SJSA1 (cell line): ENCODE results near the gene GNS. TPM values are rescaled to one million over a fixed set of nuclear protein-coding genes. Genes with fewer than 3 reads are reported as not detected.
"Not testable (repeated sequence)": the region's sequence is repeated elsewhere in the genome, so short reads cannot be mapped to it uniquely, and the experiment has no call there.

Experiments used
- DNase-seq, 2 experiments: peaks; one replicate each; pipeline ENCODE4 v3.0.0-alpha.2; 2015 to 2020; ENCODE audit warnings: low spot score in 2 of 2, low read depth in 1 of 2
- H3K27ac ChIP-seq: fragments of 250-450 bp; sonication (Bioruptor Pico); 2 replicates; pipeline ENCODE4 v1.5.1; 2020; ENCODE audit warnings: mild to moderate bottlenecking, moderate library complexity
- H3K27me3 ChIP-seq: fragments of 250-450 bp; sonication (Bioruptor Pico); replicated peaks from 2 replicates; pipeline ENCODE4 v1.5.1; 2020; ENCODE audit warnings: mild to moderate bottlenecking, moderate library complexity
- H3K36me3 ChIP-seq: fragments of 250-450 bp; sonication (Bioruptor Pico); 2 replicates; pipeline ENCODE4 v1.5.1; 2020; ENCODE audit warnings: mild to moderate bottlenecking
- H3K4me1 ChIP-seq: fragments of 250-450 bp; sonication (Bioruptor Pico); replicated peaks from 2 replicates; pipeline ENCODE4 v1.6.1; 2021; ENCODE audit warnings: mild to moderate bottlenecking
- H3K4me3 ChIP-seq: fragments of 250-450 bp; sonication (Bioruptor Pico); 2 replicates; pipeline ENCODE4 v1.5.1; 2020; ENCODE audit warnings: mild to moderate bottlenecking
- H3K9me3 ChIP-seq: fragments of 250-450 bp; sonication (Bioruptor Pico); replicated peaks from 2 replicates; pipeline ENCODE4 v1.5.1; 2020; ENCODE audit warnings: mild to moderate bottlenecking
- total RNA-seq: library from RNA; depleted of rRNA; stranded (reverse); fragments of >200 nt; shearing (Covaris generic); gene quantifications from 2 replicates; pipeline ENCODE4 v1.2.3, GENCODE V29; 2014

The GNS gene
- total RNA-seq, 1 experiment from 2014 or later = 97.6 TPM

DNA sequence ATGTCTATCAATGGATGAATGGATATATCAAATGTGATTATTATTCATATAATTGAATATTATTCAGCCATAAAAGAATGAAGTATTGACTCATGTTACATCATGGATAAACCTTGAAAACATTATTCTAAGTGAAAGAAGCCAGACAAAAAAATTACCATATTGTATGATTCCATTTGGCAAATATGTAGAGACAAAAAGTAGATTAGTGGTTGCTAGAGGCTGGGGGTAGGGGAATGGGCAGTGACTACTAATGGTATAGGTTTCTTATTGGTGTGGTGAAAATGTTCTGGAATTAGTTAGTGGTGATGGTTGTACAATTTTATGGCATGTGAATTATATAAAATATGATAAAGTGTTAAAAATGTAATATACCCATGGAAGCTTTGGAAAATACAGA lies 31.8 kb upstream of the GNS start:
- H3K27me3 ChIP-seq = peaks cover 32% of the 10 kb centered on the region
- no peak overlapping the region for H3K27ac ChIP-seq
- no peaks in the 10 kb centered on the region for H3K36me3 ChIP-seq
- H3K4me1 ChIP-seq = no peaks in the 10 kb centered on the region
- DNase-seq = no peak
- no peak overlapping the region for H3K4me3 ChIP-seq
- H3K9me3 ChIP-seq = no peaks in the 10 kb centered on the region

GRCh38 chr12:64790166-64790565 lies 31.0 kb upstream of the GNS start:
- H3K4me3 ChIP-seq = no peak overlapping the region
- H3K36me3 ChIP-seq = no peaks in the 10 kb centered on the region
- peaks cover 37% of the 10 kb centered on the region for H3K27me3 ChIP-seq
- DNase-seq = no peak
- H3K9me3 ChIP-seq = no peaks in the 10 kb centered on the region
- no peaks in the 10 kb centered on the region for H3K4me1 ChIP-seq
- no peak overlapping the region for H3K27ac ChIP-seq

- no peak for DNase-seq
- H3K9me3 ChIP-seq = peaks cover 4% of the 10 kb centered on the region; the same call in 1 of the 2 replicates
- no peak overlapping the region for H3K27ac ChIP-seq
- no peak overlapping the region for H3K4me3 ChIP-seq
- H3K4me1 ChIP-seq = peaks cover 5% of the 10 kb centered on the region
- peaks cover 70% of the 10 kb centered on the region for H3K27me3 ChIP-seq
- H3K36me3 ChIP-seq = no peaks in the 10 kb centered on the region
These were observed 26.6 kb upstream of the GNS start for GRCh38 chr12:64785838-64786237.

DNA sequence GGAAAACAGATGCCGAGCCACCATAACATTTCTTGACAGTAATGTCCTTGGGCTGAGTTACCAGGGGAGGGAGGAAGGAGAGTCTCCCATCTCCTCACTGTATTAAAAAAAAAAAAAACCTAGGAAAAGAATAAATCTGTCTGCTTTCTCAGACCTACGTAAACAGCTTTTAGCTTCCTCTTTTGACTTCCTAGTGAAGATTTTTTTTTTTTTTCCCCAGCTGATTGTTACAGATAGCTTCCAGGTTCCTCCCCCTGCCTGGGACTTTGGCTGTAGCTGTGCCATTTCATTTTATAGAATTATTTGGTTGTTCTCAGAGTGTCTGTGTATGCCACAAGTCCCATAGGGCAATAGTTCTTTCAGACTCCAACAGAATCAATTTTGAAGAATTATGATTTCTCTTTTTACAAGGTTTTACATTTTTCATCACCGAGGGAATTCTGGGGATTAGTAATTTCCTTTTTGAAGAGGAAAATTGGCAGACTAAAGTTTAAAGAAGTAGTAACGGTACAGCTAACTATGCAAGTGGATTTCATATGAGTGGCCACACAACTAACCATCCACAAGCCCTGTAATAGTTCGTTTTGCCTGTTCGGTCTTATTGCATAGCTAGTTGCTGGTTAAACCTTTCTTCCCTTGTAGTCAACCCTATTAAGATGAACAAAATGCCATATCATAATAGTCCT lies 23.1 kb upstream of the GNS start:
- H3K4me3 ChIP-seq = no peak overlapping the region

DNA sequence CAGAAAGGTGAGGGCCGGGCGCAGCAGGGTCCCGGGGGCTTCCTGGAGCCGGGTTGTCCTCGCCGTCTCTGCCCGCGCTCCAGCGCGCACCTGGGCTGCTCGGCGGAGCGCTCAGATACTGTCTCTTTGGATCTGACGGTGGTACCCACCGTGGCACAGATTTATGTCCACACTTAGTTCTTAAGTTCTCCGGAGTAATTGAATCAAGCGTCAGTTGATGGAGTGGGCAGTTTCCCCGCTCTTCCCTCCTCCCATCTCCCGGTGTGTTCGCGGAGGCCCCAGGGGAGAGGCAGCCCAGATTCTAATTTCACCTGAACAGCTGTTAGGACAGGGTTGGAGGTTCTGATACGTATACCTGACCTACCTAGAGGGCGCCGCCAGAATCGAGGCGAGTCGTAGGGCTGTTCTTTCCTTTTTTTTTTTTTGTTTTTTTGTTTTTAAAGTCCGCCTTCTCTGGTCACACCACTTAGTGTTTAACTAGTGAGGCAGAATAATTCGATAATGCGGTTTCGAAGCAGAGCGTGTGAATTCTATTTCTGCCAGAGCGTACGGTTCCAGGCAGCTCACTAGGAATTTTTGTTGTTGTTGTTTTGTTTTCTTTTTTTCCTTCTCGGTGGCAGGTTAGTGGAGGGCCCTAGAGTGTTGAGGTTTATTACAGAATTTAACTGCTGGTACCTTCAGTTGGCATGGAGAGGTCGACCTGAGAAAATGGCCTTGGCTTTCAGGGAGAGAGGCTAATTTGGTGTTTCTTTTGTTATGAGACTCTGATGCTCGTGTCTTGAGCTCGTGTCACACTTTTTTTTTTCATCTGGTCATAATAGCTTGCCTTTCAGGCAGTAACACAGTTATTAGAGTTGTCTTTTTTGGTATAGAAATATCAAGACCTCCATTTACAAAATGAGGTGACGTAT lies 22.3 kb upstream of the GNS start:
- H3K4me3 ChIP-seq = no peak overlapping the region
- H3K27me3 ChIP-seq = peaks cover 65% of the 10 kb centered on the region
- no peak for DNase-seq

More for the DNA sequence above, 23.1 kb upstream of the GNS start:
- DNase-seq = no peak
- Histone ChIP-seq H3K27me3 (peaks cover 69% of the 10 kb centered on the region), H3K4me1 (peaks cover 11% of the 10 kb centered on the region), H3K36me3 (no peaks in the 10 kb centered on the region), H3K27ac (no peak overlapping the region), H3K9me3 (peaks cover 4% of the 10 kb centered on the region; the same call in 1 of the 2 replicates)

DNA sequence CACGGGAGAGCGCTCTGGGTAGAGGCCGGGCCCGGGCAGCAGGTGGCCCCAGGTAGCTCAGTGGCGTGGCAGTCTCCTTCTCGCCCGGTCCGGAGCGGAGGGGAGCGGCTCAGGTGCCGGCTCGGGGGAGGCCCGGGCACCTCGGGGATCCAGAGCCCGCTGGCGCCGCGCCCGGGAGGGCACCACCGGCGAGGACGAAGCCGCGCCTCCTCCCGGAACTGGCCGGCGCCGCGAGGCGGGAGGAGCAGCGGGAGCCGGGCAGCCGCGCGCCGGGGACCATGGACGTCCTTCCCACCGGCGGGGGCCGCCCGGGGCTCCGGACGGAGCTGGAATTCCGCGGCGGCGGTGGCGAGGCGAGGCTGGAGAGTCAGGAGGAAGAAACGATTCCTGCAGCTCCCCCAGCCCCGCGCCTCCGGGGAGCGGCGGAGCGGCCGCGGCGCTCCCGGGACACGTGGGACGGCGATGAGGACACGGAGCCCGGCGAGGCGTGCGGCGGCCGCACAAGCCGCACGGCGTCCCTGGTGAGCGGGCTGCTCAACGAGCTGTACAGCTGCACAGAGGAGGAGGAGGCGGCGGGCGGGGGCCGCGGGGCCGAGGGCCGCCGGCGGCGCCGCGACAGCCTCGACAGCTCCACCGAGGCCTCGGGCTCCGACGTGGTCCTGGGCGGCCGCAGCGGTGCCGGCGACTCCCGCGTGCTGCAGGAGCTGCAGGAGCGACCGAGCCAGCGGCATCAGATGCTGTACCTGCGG lies 21.5 kb upstream of the GNS start:
- Histone ChIP-seq H3K4me3 (peak overlapping the region; percentile 26), H3K27ac (no peak overlapping the region), H3K27me3 (peaks cover 65% of the 10 kb centered on the region), H3K9me3 (peaks cover 4% of the 10 kb centered on the region; the same call in 1 of the 2 replicates), H3K4me1 (peaks cover 11% of the 10 kb centered on the region), H3K36me3 (no peaks in the 10 kb centered on the region)
- DNase-seq = no peak

More for the DNA sequence above, 22.3 kb upstream of the GNS start:
- H3K4me1 ChIP-seq = peaks cover 11% of the 10 kb centered on the region
- H3K36me3 ChIP-seq = no peaks in the 10 kb centered on the region
- no peak overlapping the region for H3K27ac ChIP-seq
- peaks cover 4% of the 10 kb centered on the region; the same call in 1 of the 2 replicates for H3K9me3 ChIP-seq

- H3K27ac ChIP-seq = no peak overlapping the region
- H3K4me1 ChIP-seq = peaks cover 11% of the 10 kb centered on the region
- no peaks in the 10 kb centered on the region for H3K36me3 ChIP-seq
- peaks cover 65% of the 10 kb centered on the region for H3K27me3 ChIP-seq
- no peak for DNase-seq
- no peak overlapping the region for H3K4me3 ChIP-seq
- peaks cover 4% of the 10 kb centered on the region; the same call in 1 of the 2 replicates for H3K9me3 ChIP-seq
These were observed 20.9 kb upstream of the GNS start for GRCh38 chr12:64780132-64780530.

- Histone ChIP-seq H3K27ac (no peak overlapping the region), H3K9me3 (peaks cover 4% of the 10 kb centered on the region; the same call in 1 of the 2 replicates), H3K4me3 (no peak overlapping the region), H3K27me3 (peaks cover 62% of the 10 kb centered on the region), H3K36me3 (no peaks in the 10 kb centered on the region), H3K4me1 (peaks cover 11% of the 10 kb centered on the region)
- DNase-seq = no peak
These were observed 20.3 kb upstream of the GNS start for GRCh38 chr12:64779354-64779974.

GRCh38 chr12:64775147-64775736 lies 16.0 kb upstream of the GNS start:
- H3K27me3 ChIP-seq = peaks cover 23% of the 10 kb centered on the region
- H3K36me3 ChIP-seq, H3K9me3 ChIP-seq, DNase-seq, H3K4me1 ChIP-seq, H3K4me3 ChIP-seq, H3K27ac ChIP-seq: not testable (repeated sequence)

- Histone ChIP-seq H3K27ac (no peak overlapping the region), H3K27me3 (peaks cover 8% of the 10 kb centered on the region; the same call in 1 of the 2 replicates), H3K4me1 (no peaks in the 10 kb centered on the region), H3K36me3 (no peaks in the 10 kb centered on the region), H3K9me3 (no peaks in the 10 kb centered on the region), H3K4me3 (no peak overlapping the region)
- no peak for DNase-seq
These were observed 14.2 kb upstream of the GNS start for GRCh38 chr12:64773386-64773785.

- H3K27me3 ChIP-seq = 0 out of 2 replicates have a peak, but pooled peaks cover 3% of the 10 kb centered on the region
- H3K4me1 ChIP-seq = no peaks in the 10 kb centered on the region
- no peaks in the 10 kb centered on the region for H3K36me3 ChIP-seq
- H3K4me3 ChIP-seq = no peak overlapping the region
- no peak overlapping the region for H3K27ac ChIP-seq
- H3K9me3 ChIP-seq = no peaks in the 10 kb centered on the region
- DNase-seq = no peak
These were observed 8.3 kb upstream of the GNS start for GRCh38 chr12:64767495-64767894.

DNA sequence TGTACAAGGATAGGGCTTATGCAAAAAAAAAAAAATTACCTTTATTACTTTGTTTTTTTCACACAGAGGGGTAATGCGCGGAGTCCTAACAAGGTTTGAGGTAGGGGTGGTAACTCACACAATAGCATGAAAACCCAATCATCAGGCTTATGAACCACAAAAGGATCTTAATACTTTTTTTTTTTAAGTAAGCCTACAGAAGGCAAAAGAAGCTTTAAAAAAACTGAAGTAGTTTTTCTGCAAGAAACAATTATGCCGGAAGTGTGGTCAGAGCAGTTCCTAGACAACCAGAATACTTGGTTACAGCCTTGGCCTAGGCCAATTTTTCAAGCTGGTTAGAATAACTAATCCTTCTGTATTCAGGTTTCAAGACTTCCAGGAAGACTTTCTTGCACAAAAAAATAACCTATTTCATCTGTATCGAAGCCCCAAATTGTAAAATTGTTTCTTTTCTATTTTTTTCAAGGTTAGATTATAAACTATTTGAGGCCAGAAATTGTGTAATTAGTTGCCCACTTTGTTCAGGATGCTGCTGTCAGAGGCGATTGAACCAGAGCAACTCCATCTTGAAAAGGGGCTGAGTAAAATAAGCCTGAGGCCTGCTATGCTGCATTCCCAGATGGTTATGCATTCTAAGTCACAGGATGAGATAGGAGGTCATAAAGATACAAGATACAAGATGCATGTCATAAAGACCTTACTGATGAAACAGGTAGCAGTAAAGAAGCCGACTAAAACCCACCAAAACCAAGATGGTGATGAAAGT lies 1.8 kb upstream of the GNS start:
- Histone ChIP-seq H3K4me1 (peaks cover 5% of the 10 kb centered on the region), H3K36me3 (0 out of 2 replicates have a peak, but pooled peaks cover 2% of the 10 kb centered on the region), H3K27me3 (no peaks in the 10 kb centered on the region), H3K9me3 (no peaks in the 10 kb centered on the region), H3K27ac (no peak overlapping the region), H3K4me3 (no peak overlapping the region)
- no peak for DNase-seq
